ENCODE results near the gene ZNF592.

GRCh38 chr15:84832448-84833040 is 84.2 kb downstream of the ZNF592 start:
- TF ChIP-seq CTCF (IDR thresholded peaks at IDR 0.05; ENCODE audit: low read length) (no peak), EZH2 (IDR thresholded peaks at IDR 0.05; ENCODE audit: borderline replicate concordance, low read length) (no peak)

Measured in OCI-LY1 (cell line).